ENCODE results near the gene CAPN3.

DNA sequence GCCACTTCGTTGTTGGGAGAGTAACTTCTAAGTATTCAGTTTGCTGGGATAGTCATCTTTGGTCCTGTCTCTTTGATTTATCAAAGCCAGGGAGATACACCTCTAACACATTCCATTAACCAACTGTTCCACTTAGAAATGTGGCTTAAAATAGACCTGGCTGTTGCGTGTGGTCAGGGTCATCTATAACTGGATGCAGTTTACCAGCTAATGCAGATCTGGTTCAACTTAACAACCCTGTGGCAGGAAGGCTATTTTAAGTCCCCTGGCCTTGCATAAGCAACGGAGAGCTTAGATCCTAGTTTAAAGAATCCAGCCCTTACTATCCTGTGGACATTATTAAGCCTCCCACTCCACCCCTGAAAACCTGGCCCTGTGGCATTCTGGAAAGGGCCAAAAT lies 28.1 kb upstream of the CAPN3 start:
- TF ChIP-seq CTCF (conservative IDR thresholded peaks at IDR 0.05; ENCODE audit: low read depth in 2 of 2) (no peak), EZH2phosphoT487 (IDR thresholded peaks at IDR 0.05; ENCODE audit: unreplicated experiment) (no peak), JUNB (IDR thresholded peaks at IDR 0.05; ENCODE audit: unreplicated experiment) (no peak)

All from GM23338 (cell line).